Metanephros (tissue), 2 donors: ENCODE measurements around the gene KIAA1586. TPM values are rescaled to one million over a fixed set of nuclear protein-coding genes. Genes with fewer than 3 reads are reported as not detected.

Experiments used
- small RNA-seq: library from RNA; depleted of rRNA; stranded (forward); fragments of <200 nt; gene quantifications from one replicate; pipeline ENCODE3, GENCODE V24; 2014; ENCODE audit warnings: low replicate concordance
- total RNA-seq: library from RNA; depleted of rRNA; stranded (reverse); fragments of >200 nt; gene quantifications from one replicate; pipeline ENCODE4 v1.2.3, GENCODE V29; 2014

The KIAA1586 gene
- 19.9 TPM for total RNA-seq

GRCh38 chr6:57046332-57047256 lies at the start of gene KIAA1586:
KIAA1586 (plus strand) TSS chr6:57046693; CDS start chr6:57046756, 63 bp downstream.

GRCh38 chr6:57089687-57090457 lies 43.4 kb downstream of the KIAA1586 start, which contains the start of gene ZNF451:
ZNF451 (plus strand) TSS chr6:57090188; CDS start chr6:57090254, 66 bp downstream.

Small RNAs within 50 kb of the gene (small RNA-seq; reads per million reads assigned to genes)
- not detected for gene FTH1P15

Other genes starting within 250 kb of the KIAA1586 start
- gene BEND6, start 91.6 kb upstream of the KIAA1586 start, total RNA-seq, result 2.5 TPM
- gene ZNF451, start 43.5 kb downstream of the KIAA1586 start, total RNA-seq, result 82.0 TPM
- gene BAG2, start 125.6 kb downstream of the KIAA1586 start, total RNA-seq, result 4.0 TPM
- 18.8 TPM for gene RAB23, start 175.6 kb downstream of the KIAA1586 start, total RNA-seq